Measurements from ENCODE around the gene ACVR1C. TPM values are rescaled to one million over a fixed set of nuclear protein-coding genes. Genes with fewer than 3 reads are reported as not detected.

ACVR1C gene
- total RNA-seq, 1 donor from 2014 or later, result 1.7 TPM

- DNase-seq, result no peak
- no peak overlapping the region for H3K4me3 ChIP-seq
- peaks cover 10% of the 10 kb centered on the region for H3K4me1 ChIP-seq
- no peak for TF ChIP-seq CTCF (IDR thresholded peaks at IDR 0.05)
- H3K9me3 ChIP-seq, result no peaks in the 10 kb centered on the region
- H3K27me3 ChIP-seq (ENCODE audit: low read depth), result no peaks in the 10 kb centered on the region
- no peak overlapping the region for H3K27ac ChIP-seq
- intact Hi-C loops (cut with DNase I), result no loop called here
- ATAC-seq, result no peak
- no peaks in the 10 kb centered on the region for H3K36me3 ChIP-seq
Measured at GRCh38 chr2:157625296-157625695, 3.4 kb downstream of the ACVR1C start.

- no peaks in the 10 kb centered on the region for H3K27me3 ChIP-seq (ENCODE audit: low read depth)
- no peaks in the 10 kb centered on the region for H3K36me3 ChIP-seq
- intact Hi-C loops (cut with DNase I), result no loop called here
- ATAC-seq (no peak), DNase-seq (no peak)
- no peak for TF ChIP-seq CTCF (IDR thresholded peaks at IDR 0.05)
- H3K4me3 ChIP-seq, result no peak overlapping the region
- H3K9me3 ChIP-seq, result no peaks in the 10 kb centered on the region
- no peaks in the 10 kb centered on the region for H3K4me1 ChIP-seq
- no peak overlapping the region for H3K27ac ChIP-seq
Measured at GRCh38 chr2:157620956-157621355, 7.7 kb downstream of the ACVR1C start.

- no peaks in the 10 kb centered on the region for H3K9me3 ChIP-seq
- no peak for DNase-seq
- H3K27ac ChIP-seq, result no peak overlapping the region
- TF ChIP-seq CTCF (IDR thresholded peaks at IDR 0.05), result no peak
- no peak overlapping the region for H3K4me3 ChIP-seq
- intact Hi-C loops (cut with DNase I), result no loop called here
- no peaks in the 10 kb centered on the region for H3K27me3 ChIP-seq (ENCODE audit: low read depth)
- no peaks in the 10 kb centered on the region for H3K36me3 ChIP-seq
- peak in 1 of 2 donors; percentile 23 for ATAC-seq
- no peaks in the 10 kb centered on the region for H3K4me1 ChIP-seq
Measured at GRCh38 chr2:157611726-157612125, 16.9 kb downstream of the ACVR1C start.

GRCh38 chr2:157611110-157611509, 17.6 kb downstream of the ACVR1C start:
- Histone ChIP-seq H3K4me1 (no peaks in the 10 kb centered on the region), H3K9me3 (no peaks in the 10 kb centered on the region), H3K27ac (no peak overlapping the region), H3K4me3 (no peak overlapping the region), H3K36me3 (no peaks in the 10 kb centered on the region), H3K27me3 (ENCODE audit: low read depth) (no peaks in the 10 kb centered on the region)
- no peak for TF ChIP-seq CTCF (IDR thresholded peaks at IDR 0.05)
- no peak for ATAC-seq
- intact Hi-C loops (cut with DNase I), result no loop called here
- no peak for DNase-seq

GRCh38 chr2:157606534-157606933, 22.1 kb downstream of the ACVR1C start:
- H3K9me3 ChIP-seq, result no peaks in the 10 kb centered on the region
- no peak for TF ChIP-seq CTCF (IDR thresholded peaks at IDR 0.05)
- H3K27ac ChIP-seq, result no peak overlapping the region
- no peaks in the 10 kb centered on the region for H3K27me3 ChIP-seq (ENCODE audit: low read depth)
- H3K4me1 ChIP-seq, result no peaks in the 10 kb centered on the region
- intact Hi-C loops (cut with DNase I), result no loop called here
- DNase-seq (no peak), ATAC-seq (no peak)
- no peaks in the 10 kb centered on the region for H3K36me3 ChIP-seq
- no peak overlapping the region for H3K4me3 ChIP-seq

- H3K4me1 ChIP-seq, result no peaks in the 10 kb centered on the region
- H3K4me3 ChIP-seq, result no peak overlapping the region
- H3K9me3 ChIP-seq, result no peaks in the 10 kb centered on the region
- no peaks in the 10 kb centered on the region for H3K27me3 ChIP-seq (ENCODE audit: low read depth)
- DNase-seq, result no peak
- TF ChIP-seq CTCF (IDR thresholded peaks at IDR 0.05), result no peak
- no peak for ATAC-seq
- intact Hi-C loops (cut with DNase I), result no loop called here
- no peaks in the 10 kb centered on the region for H3K36me3 ChIP-seq
- H3K27ac ChIP-seq, result no peak overlapping the region
Measured at GRCh38 chr2:157603198-157603597, 25.5 kb downstream of the ACVR1C start.
